ENCODE measurements around the gene GNLY.
"Not testable (repeated sequence)": the region's sequence is repeated elsewhere in the genome, so short reads cannot be mapped to it uniquely, and the experiment has no call there.

GNLY gene

GRCh38 chr2:85694052-85695025 is at the start of gene GNLY:
Gene GNLY, plus strand, starts transcription at chr2:85694358. Its CDS starts 61 bp downstream, at chr2:85694419.
- FAIRE-seq: no peak

- no peak for FAIRE-seq
Observed at GRCh38 chr2:85644909-85645308, 49.2 kb upstream of the GNLY start.

- no peak for FAIRE-seq
Observed at GRCh38 chr2:85646166-85646565, 48.0 kb upstream of the GNLY start.

GRCh38 chr2:85647823-85648526 is 46.2 kb upstream of the GNLY start:
- FAIRE-seq: no peak

- FAIRE-seq: no peak
Observed at GRCh38 chr2:85648619-85649018, 45.5 kb upstream of the GNLY start.

GRCh38 chr2:85649201-85650190 is 44.7 kb upstream of the GNLY start:
- no peak for FAIRE-seq

- no peak for FAIRE-seq
Observed at GRCh38 chr2:85650456-85650855, 43.7 kb upstream of the GNLY start.

GRCh38 chr2:85651097-85651496 is 43.1 kb upstream of the GNLY start:
- no peak for FAIRE-seq

- no peak for FAIRE-seq
Observed at GRCh38 chr2:85652056-85652455, 42.1 kb upstream of the GNLY start.

- no peak for FAIRE-seq
Observed at GRCh38 chr2:85653996-85654395, 40.2 kb upstream of the GNLY start.

- FAIRE-seq: no peak
Observed at GRCh38 chr2:85655961-85656417, 38.2 kb upstream of the GNLY start.

- no peak for FAIRE-seq
Observed at GRCh38 chr2:85656468-85656867, 37.7 kb upstream of the GNLY start.

GRCh38 chr2:85657399-85657798 is 36.8 kb upstream of the GNLY start:
- not testable (repeated sequence) for FAIRE-seq

- FAIRE-seq: no peak
Observed at GRCh38 chr2:85659324-85659981, 34.7 kb upstream of the GNLY start.

- not testable (repeated sequence) for FAIRE-seq
Observed at GRCh38 chr2:85660301-85660700, 33.9 kb upstream of the GNLY start.

GRCh38 chr2:85660725-85661124 is 33.4 kb upstream of the GNLY start:
- FAIRE-seq: no peak

- FAIRE-seq: no peak
Observed at GRCh38 chr2:85661139-85661858, 32.9 kb upstream of the GNLY start.

- FAIRE-seq: no peak
Observed at GRCh38 chr2:85662899-85663593, 31.1 kb upstream of the GNLY start.

- no peak for FAIRE-seq
Observed at GRCh38 chr2:85663594-85664565, 30.3 kb upstream of the GNLY start.
